ENCODE data around the gene TMEM184C. TPM values are rescaled to one million over a fixed set of nuclear protein-coding genes. Genes with fewer than 3 reads are reported as not detected.
A peak's percentile ranks its signal among the peaks of the same experiment; 100 is the strongest.

The TMEM184C gene
- total RNA-seq, 2 donors from 2014 or later = 23.2 to 30.2 TPM

DNA sequence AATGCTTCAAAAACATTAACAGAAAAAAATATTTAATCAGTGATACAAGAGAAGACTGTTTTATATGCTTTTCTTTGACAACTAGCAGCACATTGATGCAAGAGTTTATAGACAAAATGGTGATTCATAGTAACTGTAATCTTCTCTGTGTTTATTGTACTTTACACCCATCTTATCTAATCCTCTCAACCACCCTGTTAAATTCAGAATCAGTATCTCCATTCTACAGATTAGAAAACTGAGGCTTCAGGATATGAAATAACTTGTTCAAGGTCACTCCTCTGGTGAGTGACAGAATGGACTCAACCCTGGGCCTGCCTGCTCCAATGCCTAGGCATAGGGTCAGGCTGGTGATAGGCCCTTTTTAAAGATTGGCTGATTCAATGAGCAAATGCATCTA is 26.1 kb upstream of the TMEM184C start:
- ATAC-seq (ENCODE audit: insufficient number of reproducible peaks, low FRiP score, low read depth) (no peak), DNase-seq (ENCODE audit: low spot score) (no peak)
- H3K36me3 ChIP-seq = no peaks in the 10 kb centered on the region
- no peaks in the 10 kb centered on the region for H3K27me3 ChIP-seq (replicated peaks; ENCODE audit: insufficient read depth)
- H3K4me1 ChIP-seq (ENCODE audit: control insufficient read depth in 1 of 2, low read depth in 2 of 2) = peaks cover 8 to 10% of the 10 kb centered on the region in 2 donors
- H3K4me3 ChIP-seq = no peak overlapping the region
- TF ChIP-seq, protein P1, sequence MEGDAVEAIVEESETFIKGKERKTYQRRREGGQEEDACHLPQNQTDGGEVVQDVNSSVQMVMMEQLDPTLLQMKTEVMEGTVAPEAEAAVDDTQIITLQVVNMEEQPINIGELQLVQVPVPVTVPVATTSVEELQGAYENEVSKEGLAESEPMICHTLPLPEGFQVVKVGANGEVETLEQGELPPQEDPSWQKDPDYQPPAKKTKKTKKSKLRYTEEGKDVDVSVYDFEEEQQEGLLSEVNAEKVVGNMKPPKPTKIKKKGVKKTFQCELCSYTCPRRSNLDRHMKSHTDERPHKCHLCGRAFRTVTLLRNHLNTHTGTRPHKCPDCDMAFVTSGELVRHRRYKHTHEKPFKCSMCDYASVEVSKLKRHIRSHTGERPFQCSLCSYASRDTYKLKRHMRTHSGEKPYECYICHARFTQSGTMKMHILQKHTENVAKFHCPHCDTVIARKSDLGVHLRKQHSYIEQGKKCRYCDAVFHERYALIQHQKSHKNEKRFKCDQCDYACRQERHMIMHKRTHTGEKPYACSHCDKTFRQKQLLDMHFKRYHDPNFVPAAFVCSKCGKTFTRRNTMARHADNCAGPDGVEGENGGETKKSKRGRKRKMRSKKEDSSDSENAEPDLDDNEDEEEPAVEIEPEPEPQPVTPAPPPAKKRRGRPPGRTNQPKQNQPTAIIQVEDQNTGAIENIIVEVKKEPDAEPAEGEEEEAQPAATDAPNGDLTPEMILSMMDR (IDR thresholded peaks at IDR 0.05) = no peak
- H3K27ac ChIP-seq = no peak overlapping the region
- no peaks in the 10 kb centered on the region for H3K9me3 ChIP-seq

DNA sequence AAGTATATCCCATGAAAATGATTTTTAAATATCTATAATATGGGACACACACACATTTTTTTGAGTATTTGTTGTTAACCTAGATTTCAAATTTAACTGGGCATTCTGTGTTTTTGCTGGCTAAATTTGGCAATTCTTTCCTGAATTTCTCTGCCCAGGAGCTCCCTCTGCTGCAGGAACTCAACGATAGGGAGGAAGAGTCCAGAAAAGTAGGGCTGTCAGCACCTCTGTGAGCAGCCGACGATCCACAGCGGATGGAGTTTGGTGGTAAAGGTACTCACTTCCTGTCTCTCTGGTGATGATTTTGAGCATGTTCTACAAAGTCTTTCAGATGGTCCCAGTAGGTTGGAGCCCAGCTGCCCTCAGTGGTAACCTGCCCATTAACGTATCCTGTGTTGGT is 23.1 kb upstream of the TMEM184C start:
- Histone ChIP-seq H3K4me1 (ENCODE audit: control insufficient read depth in 1 of 2, low read depth in 2 of 2) (peaks cover 12 to 20% of the 10 kb centered on the region in 2 donors), H3K27me3 (replicated peaks; ENCODE audit: insufficient read depth) (no peaks in the 10 kb centered on the region), H3K27ac (no peak overlapping the region), H3K9me3 (no peaks in the 10 kb centered on the region), H3K36me3 (no peaks in the 10 kb centered on the region), H3K4me3 (no peak overlapping the region)
- ATAC-seq (ENCODE audit: insufficient number of reproducible peaks, low FRiP score, low read depth) = no peak
- no peak for DNase-seq (ENCODE audit: low spot score)
- TF ChIP-seq, protein P1 (IDR thresholded peaks at IDR 0.05) = no peak

DNA sequence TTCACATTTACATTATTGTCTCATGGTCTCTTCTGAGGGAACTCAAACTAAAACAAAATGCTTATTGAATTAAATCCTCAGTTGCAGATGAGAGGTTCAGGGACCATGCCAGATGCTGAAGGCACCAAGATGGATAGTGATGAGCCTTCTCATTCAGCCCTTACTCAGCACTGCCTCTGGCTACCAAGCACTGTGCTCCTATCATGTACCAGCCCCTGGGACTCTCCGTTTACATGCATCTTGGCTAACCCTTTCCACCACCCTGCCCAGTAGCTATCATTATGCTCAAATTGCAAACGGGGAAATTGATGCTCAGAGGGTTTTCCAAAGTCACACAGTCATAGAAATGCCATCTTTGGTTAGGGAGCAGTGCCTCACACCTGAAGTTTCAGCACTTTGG is 22.6 kb upstream of the TMEM184C start:
- ATAC-seq (ENCODE audit: insufficient number of reproducible peaks, low FRiP score, low read depth) (no peak), DNase-seq (ENCODE audit: low spot score) (no peak)
- Histone ChIP-seq H3K27ac (no peak overlapping the region), H3K36me3 (no peaks in the 10 kb centered on the region), H3K4me3 (no peak overlapping the region), H3K27me3 (replicated peaks; ENCODE audit: insufficient read depth) (no peaks in the 10 kb centered on the region), H3K4me1 (ENCODE audit: control insufficient read depth in 1 of 2, low read depth in 2 of 2) (peaks cover 8 to 16% of the 10 kb centered on the region in 2 donors), H3K9me3 (no peaks in the 10 kb centered on the region)
- TF ChIP-seq, protein P1 (IDR thresholded peaks at IDR 0.05) = no peak

DNA sequence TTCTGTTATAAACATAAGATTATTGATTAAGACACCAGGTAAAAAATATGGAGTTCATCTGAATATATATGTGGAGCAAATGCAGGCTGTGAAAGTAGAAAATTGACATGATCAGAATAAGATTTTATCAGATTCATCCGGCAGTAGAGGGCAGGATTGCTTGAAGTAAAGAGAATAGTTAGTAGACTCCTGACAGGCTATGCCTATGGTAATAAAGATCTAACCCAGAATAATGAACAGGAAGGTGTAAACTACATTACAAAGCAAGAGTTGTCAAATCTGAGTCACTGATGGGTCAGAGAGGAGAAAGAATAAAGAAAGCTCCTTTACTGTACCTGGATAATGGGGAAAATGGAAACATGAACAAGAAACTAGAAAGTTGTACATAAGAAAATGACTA is 20.8 kb upstream of the TMEM184C start:
- no peak for ATAC-seq (ENCODE audit: insufficient number of reproducible peaks, low FRiP score, low read depth)
- no peak for DNase-seq (ENCODE audit: low spot score)
- no peak overlapping the region for H3K27ac ChIP-seq
- TF ChIP-seq, protein P1 (IDR thresholded peaks at IDR 0.05) = no peak
- no peaks in the 10 kb centered on the region for H3K36me3 ChIP-seq
- peaks cover 2 to 13% of the 10 kb centered on the region in 2 donors for H3K4me1 ChIP-seq (ENCODE audit: control insufficient read depth in 1 of 2, low read depth in 2 of 2)
- no peaks in the 10 kb centered on the region for H3K27me3 ChIP-seq (replicated peaks; ENCODE audit: insufficient read depth)
- H3K9me3 ChIP-seq = no peaks in the 10 kb centered on the region
- no peak overlapping the region for H3K4me3 ChIP-seq

DNA sequence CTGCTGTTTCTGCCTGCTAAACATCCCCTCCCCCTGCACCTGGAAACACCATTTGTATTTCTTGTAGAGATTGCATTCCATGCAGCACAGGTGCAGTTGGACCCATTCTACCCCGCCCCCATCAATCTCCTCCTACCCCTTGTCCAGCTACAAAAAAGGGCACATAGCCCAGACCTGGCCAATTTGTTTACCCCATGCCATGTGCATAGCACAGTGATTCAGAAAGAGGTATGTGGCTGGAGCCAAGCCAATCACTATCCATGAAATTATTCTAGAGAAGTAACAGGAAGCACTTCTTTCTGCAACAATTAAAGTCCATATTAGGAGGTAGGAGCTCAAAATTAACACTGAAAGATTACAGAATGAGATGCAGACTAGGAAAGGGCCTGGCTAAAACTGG is 20.2 kb upstream of the TMEM184C start:
- ATAC-seq (ENCODE audit: insufficient number of reproducible peaks, low FRiP score, low read depth) (peak; percentile 19), DNase-seq (ENCODE audit: low spot score) (no peak)
- Histone ChIP-seq H3K27ac (peak overlapping the region; percentile 45 to 48), H3K4me3 (no peak overlapping the region), H3K36me3 (no peaks in the 10 kb centered on the region), H3K27me3 (replicated peaks; ENCODE audit: insufficient read depth) (no peaks in the 10 kb centered on the region), H3K9me3 (no peaks in the 10 kb centered on the region), H3K4me1 (ENCODE audit: control insufficient read depth in 1 of 2, low read depth in 2 of 2) (peaks cover 2 to 13% of the 10 kb centered on the region in 2 donors)
- TF ChIP-seq, protein P1 (IDR thresholded peaks at IDR 0.05) = no peak
